Right ventricle myocardium inferior (tissue), 1 donor: ENCODE data around the gene DBN1. TPM values are rescaled to one million over a fixed set of nuclear protein-coding genes. Genes with fewer than 3 reads are reported as not detected.

Experiments
- ATAC-seq: fragments of 200-7000 bp; cut with Tn5 transposase; one replicate; pipeline ENCODE4 v1.9.1; 2020; ENCODE audit warnings: mild to moderate bottlenecking, moderate library complexity
- DNase-seq: peaks from one replicate; pipeline ENCODE4 v3.0.0; 2021; ENCODE audit errors: missing footprints
- intact Hi-C: fragments of 100-400 bp; cut with DNase I; formaldehyde crosslinking; loops from one replicate; pipeline ENCODE4 v1.11.0; 2022
- total RNA-seq: library from RNA; stranded (reverse); fragmentation: NEBNext Ultra II Directional; extraction: Animal tissue kit (Norgen Biotek cat#: 25700); gene quantifications from one replicate; pipeline ENCODE4 v1.2.1, GENCODE V29; 2021
- donor health status: DM: no; HTN: yes; CAD: no; lungs with severe emphysema.

DBN1 gene
- total RNA-seq, 1 donor from 2014 or later: 32.2 TPM

DNA sequence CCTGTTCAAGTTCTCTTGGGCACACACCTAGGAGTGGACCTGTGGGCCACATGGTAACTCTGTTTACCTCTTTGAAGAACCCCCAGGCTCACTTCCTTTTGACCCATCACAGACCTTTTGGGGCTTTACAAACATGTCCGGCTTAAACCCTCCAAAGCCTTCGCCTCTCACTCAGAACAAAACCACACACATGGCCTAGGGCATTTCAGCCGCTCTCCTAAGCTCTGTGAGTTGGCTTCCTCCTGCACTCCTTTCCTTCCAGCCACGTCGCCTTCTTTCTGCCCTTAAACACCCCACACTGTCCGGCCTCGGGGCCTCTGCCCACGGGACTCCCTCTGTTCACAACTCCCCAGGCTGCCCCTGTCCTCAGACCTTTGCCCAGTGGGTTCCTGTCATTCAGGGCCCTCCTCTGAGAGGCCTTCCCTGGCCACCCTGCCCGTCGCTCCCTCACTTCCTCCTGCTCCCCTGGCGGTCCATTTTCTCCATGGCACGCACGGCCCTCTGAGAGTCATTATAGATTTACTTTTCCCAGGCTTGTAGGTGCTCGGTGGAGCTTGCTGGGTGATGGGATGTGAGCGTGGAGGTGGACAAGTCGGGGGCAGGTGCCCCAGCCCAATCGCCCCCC lies 34.3 kb upstream of the DBN1 start:
- no peak for ATAC-seq
- intact Hi-C loops: no loop called here
- DNase-seq: no peak

DNA sequence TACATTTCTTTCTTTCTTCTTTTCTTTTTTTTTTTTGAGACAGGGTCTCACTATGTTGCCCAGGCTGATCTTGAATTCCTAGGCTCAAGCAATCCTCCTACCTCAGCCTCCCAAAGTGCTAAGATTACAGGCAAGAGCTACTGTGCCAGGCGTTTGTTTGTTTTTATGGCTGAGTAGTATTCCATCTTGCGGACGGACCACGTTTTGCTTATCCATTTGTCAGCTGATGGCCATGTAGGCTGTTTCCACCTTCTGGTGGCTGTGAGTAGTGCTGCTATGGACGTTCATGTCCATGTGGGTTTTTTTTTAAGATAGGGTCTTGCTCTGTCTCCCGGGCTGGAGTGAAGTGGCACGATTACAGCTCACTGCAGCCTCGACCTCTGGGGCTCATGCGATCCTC lies 33.7 kb upstream of the DBN1 start:
- intact Hi-C loops: no loop called here
- ATAC-seq (no peak), DNase-seq (no peak)

GRCh38 chr5:177505075-177505474 lies 31.6 kb upstream of the DBN1 start:
- intact Hi-C loops: no loop called here
- ATAC-seq: no peak
- no peak for DNase-seq

GRCh38 chr5:177504086-177505056 lies 30.9 kb upstream of the DBN1 start:
- no peak for ATAC-seq
- intact Hi-C loops: no loop called here
- DNase-seq: no peak

DNA sequence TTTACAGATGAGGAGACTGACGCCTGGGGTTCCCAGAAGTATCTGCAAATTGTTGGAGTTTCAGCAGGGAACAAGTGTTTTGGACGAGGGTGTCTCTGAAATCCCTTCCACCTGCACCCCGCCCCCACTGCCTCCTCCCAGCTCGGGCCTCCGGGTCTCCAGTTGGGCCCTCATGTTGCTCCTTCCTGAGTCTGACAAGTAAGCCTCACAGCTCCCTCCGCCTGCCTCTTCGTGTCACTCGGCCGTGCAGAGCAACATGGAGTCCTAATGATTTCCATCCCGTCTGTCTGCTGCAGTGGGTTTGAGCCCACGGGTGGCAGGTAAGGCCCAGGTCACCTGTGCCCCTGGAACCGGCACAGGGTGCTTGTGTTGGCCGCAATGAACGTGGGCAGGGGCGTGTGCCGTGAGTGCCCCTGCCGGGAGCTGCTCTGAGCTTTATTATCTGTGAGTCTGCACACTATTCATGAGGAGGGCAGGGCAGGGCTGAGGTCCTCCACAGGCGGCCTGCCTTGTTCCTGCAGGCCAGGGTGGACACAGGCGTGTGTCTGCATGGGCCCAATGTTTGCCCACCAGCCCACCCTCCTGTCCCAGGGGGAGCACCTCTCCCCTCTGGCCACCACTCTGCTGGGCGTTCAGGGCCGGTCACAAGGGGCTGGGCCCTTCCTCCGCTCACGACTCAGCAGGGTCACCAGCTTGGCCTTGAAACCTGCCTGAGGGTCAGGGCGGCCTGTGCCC lies 30.1 kb upstream of the DBN1 start:
- no peak for DNase-seq

GRCh38 chr5:177502886-177503285 lies 29.5 kb upstream of the DBN1 start:
- no peak for DNase-seq
- intact Hi-C loops: no loop called here
- no peak for ATAC-seq

More for the DNA sequence above, 30.1 kb upstream of the DBN1 start:
- intact Hi-C loops: no loop called here
- ATAC-seq: no peak

GRCh38 chr5:177501874-177502678 lies 28.6 kb upstream of the DBN1 start:
- ATAC-seq (no peak), DNase-seq (no peak)
- intact Hi-C loops: loop anchor here (2.0 kb wide), 1 partner anchor 97 kb away; no protein-coding TSS in a partner anchor

DNA sequence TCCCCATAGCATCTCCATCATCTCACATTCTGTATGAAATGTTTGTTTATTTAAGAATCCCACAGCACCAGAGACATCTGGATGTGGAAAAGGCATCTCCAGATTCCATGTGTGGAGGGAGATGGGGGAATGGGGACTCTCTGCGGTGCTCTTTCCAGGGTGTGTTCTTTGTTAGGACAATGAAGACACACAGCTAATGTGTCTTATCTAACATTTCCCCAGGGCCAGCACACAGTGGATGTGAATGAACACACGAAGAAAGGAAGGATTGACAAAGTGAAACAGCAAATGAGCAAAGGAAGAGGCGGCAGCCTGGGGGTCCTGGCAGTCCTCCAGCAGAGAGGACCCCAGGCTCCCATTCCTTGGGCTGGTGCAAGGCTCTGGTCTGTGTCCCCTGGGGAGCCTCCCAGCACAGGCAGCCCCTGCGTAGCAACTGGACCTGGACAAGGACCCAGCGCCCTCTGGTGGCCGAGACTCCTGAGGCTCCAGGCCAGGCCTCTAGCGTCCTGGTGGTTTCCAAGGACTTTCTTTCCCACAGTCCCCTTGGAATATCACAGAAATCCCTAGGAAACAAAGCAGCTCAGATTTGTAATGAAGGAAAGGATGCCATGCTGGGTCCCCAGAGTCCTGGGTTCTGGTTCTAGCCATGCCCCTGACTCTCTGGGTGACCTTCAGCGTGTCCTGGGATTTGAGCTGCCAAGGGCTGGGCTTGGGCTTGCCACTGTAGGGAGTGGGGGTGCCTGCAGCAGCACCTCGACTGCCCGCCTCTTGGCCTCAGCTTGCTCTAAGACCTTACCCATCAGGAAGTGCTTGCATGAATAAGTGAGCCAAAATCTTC lies 27.5 kb upstream of the DBN1 start:
- peak; percentile 96 for DNase-seq
- intact Hi-C loops: loop anchor here (1.0 to 2.0 kb wide), 2 partner anchors 96 to 111 kb away; no protein-coding TSS in a partner anchor

DNA sequence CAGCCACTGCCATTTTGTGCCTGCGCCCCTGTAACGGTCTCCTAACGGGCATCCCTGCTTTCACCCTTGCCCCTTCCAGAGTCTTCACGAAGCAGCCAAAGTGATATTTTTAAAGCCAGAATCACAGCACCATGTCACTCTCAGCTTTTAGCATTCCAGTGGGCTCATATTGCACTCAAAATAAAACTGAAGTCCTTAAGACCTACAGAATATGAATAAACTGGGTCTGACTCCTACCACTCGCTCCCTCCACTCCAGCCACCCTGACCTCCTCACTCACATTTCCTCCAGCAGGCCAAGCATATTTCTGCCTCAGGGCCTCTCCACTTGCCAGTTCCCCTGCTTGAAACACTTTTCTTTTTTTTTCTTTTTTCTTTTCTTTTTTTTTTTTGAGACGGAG lies 26.4 kb upstream of the DBN1 start:
- DNase-seq: no peak
- no peak for ATAC-seq
- intact Hi-C loops: loop anchor here (1.0 to 2.0 kb wide), 2 partner anchors 95 to 110 kb away; no protein-coding TSS in a partner anchor

More for the DNA sequence above, 27.5 kb upstream of the DBN1 start:
- peak; percentile 47 for ATAC-seq

GRCh38 chr5:177498013-177498787 lies 24.8 kb upstream of the DBN1 start:
- peak; percentile 80 for DNase-seq
- ATAC-seq: peak; percentile 15
- intact Hi-C loops: loop anchor here (1.0 kb wide), 1 partner anchor 42 kb away; no protein-coding TSS in a partner anchor

DNA sequence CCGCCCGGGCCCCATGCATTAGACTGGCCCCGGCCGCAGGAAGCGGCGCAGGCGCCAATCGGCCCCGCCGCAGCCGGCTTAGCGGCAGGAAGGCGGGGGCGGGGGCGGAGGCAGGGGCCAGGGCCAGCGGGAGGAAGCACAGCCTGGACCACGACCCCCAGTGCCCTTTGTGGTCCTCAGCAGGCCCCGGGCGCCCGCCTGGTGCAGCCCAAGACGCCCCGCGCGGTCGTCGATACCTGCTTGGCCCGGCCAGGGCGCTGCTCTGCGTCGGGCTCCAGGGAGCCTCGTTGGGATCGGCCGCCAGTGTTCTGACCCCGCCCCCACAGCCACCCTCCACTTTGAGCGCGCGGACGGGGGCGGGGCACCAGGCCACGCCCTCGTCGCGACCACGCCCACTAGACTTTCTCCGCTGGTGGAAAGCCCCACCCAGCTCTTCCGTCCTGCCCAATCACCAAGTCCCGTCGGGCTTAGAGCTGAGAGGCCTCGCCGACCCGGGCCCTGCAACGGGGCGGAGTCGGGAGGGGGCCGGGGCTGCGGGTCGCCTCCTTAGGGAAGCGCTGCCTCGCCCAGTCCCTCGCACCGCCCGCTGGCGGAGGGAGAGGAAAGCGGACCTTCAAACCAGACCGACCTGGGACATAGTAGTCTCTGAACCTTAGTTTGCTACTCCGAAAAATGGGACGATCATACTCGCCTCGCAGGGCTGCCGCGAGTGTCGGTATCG lies 24.0 kb upstream of the DBN1 start, which contains the start of gene PDLIM7:
TSS of gene PDLIM7 (minus strand) at position 313 of the 721 bp plus-strand sequence. CDS start 1,092 bp downstream, outside the sequence.
- intact Hi-C loops: loop anchor here (1.0 kb wide), 2 partner anchors 41 to 71 kb away; partner anchors contain the start of gene GRK6
- DNase-seq (peak; percentile 98), ATAC-seq (peak; percentile 90)

- intact Hi-C loops: loop anchor here (1.0 kb wide), 2 partner anchors 18 to 71 kb away; partner anchors contain the start of gene GRK6
- DNase-seq (peak; percentile 90), ATAC-seq (peak; percentile 62)
Observed at GRCh38 chr5:177496727-177497291, 23.4 kb upstream of the DBN1 start.

- no peak for DNase-seq
- intact Hi-C loops: loop anchor here (1.0 kb wide), 1 partner anchor 17 kb away; no protein-coding TSS in a partner anchor
- ATAC-seq: no peak
Observed at GRCh38 chr5:177496070-177496726, 22.8 kb upstream of the DBN1 start.

- DNase-seq (no peak), ATAC-seq (no peak)
- intact Hi-C loops: loop anchor here (1.0 kb wide), 1 partner anchor 16 kb away; no protein-coding TSS in a partner anchor
Observed at GRCh38 chr5:177495243-177496060, 22.0 kb upstream of the DBN1 start.
